Measurements from ENCODE around the gene ASS1. TPM values are rescaled to one million over a fixed set of nuclear protein-coding genes. Genes with fewer than 3 reads are reported as not detected.
"Not testable (repeated sequence)": the region's sequence is repeated elsewhere in the genome, so short reads cannot be mapped to it uniquely, and the experiment has no call there.

ASS1 gene
- total RNA-seq = 109 TPM

GRCh38 chr9:130444565-130445221 is at the start of gene ASS1:
ASS1 (plus strand) TSS chr9:130444961; CDS start chr9:130452229, 7,268 bp downstream.
- Histone ChIP-seq H3K27me3 (ENCODE audit: control insufficient read depth in 3 of 3, insufficient read depth in 3 of 3, low read length in 3 of 3) (no peaks in the 10 kb centered on the region), H3K36me3 (ENCODE audit: control insufficient read depth in 3 of 3, insufficient read depth in 3 of 3, low read length in 3 of 3) (no peaks in the 10 kb centered on the region), H3K9me3 (ENCODE audit: control insufficient read depth in 3 of 3, low read length in 3 of 3) (peaks cover 0 to 6% (median 0%) of the 10 kb centered on the region in 3 donors), H3K4me3 (ENCODE audit: low read length in 3 of 3) (peak within 1 kb of the TSS; percentile 69 to 73 (median 70)), H3K9ac (ENCODE audit: low read depth in 1 of 3, low read length in 3 of 3) (peak within 1 kb of the TSS; percentile 74 to 79 (median 77)), H3K27ac (ENCODE audit: low read depth, low read length) (peak within 1 kb of the TSS; percentile 77), H3K4me1 (ENCODE audit: control insufficient read depth in 3 of 3, insufficient read depth in 3 of 3, low read length in 3 of 3) (peaks cover 31 to 36% (median 33%) of the 10 kb centered on the region in 3 donors)

DNA sequence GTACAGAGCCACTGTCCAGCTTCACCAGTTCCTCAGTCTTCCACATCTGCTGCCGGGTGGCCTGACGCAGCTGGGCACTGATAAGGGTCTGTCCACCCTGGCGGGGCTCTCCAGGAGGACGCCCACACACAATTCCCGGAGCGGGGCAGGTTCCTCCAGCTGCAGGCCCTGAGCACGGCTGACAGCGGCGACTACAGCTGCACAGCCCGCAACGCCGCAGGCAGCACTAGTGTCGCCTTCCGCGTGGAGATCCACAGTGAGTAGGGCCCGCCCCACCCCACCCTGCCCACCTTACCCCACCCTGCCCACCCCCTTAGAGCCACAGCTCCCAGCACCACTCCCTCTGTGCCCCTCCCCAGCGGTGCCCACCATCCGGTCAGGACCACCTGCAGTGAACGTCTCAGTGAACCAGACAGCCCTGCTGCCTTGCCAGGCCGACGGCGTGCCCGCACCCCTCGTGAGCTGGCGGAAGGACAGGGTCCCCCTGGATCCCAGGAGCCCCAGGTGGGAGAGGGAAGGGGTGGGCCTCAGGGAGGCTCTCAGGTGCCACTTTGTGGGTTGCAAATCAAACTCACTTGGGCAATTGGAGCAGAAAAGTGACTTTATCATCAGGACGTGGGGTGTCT is 48.8 kb upstream of the ASS1 start:
- H3K27ac ChIP-seq (ENCODE audit: low read depth, low read length) = no peak overlapping the region
- H3K36me3 ChIP-seq (ENCODE audit: control insufficient read depth in 3 of 3, insufficient read depth in 3 of 3, low read length in 3 of 3) = peaks cover 0 to 9% (median 3%) of the 10 kb centered on the region in 3 donors
- no peak overlapping the region for H3K4me3 ChIP-seq (ENCODE audit: low read length in 3 of 3)
- peaks cover 0 to 7% (median 3%) of the 10 kb centered on the region in 3 donors for H3K27me3 ChIP-seq (ENCODE audit: control insufficient read depth in 3 of 3, insufficient read depth in 3 of 3, low read length in 3 of 3)
- no peaks in the 10 kb centered on the region for H3K4me1 ChIP-seq (ENCODE audit: control insufficient read depth in 3 of 3, insufficient read depth in 3 of 3, low read length in 3 of 3)
- no peak overlapping the region for H3K9ac ChIP-seq (ENCODE audit: low read depth in 1 of 3, low read length in 3 of 3)
- no peaks in the 10 kb centered on the region for H3K9me3 ChIP-seq (ENCODE audit: control insufficient read depth in 3 of 3, low read length in 3 of 3)

DNA sequence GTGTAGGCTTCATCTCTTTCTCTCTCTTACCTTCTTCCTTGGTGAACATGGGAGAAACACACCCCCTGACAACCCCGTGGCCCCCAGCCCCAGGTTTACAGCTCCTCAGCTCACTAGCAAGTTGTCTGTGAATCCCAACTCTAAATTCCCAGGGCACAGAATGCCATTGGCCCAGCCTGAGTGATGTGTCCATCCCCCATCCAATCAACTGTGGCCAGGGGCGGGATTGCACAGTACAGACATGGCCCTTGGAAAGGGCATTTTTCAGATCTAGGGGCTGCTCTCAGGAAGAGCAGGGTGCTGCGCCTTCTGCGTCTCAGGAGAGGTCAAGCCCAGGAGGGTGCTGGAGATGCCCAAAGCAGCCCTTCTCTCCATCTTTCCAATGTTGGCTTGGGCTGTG is 48.2 kb upstream of the ASS1 start:
- peaks cover 0 to 7% (median 3%) of the 10 kb centered on the region in 3 donors for H3K27me3 ChIP-seq (ENCODE audit: control insufficient read depth in 3 of 3, insufficient read depth in 3 of 3, low read length in 3 of 3)
- H3K9ac ChIP-seq (ENCODE audit: low read depth in 1 of 3, low read length in 3 of 3) = no peak overlapping the region
- H3K36me3 ChIP-seq (ENCODE audit: control insufficient read depth in 3 of 3, insufficient read depth in 3 of 3, low read length in 3 of 3) = peaks cover 0 to 9% (median 3%) of the 10 kb centered on the region in 3 donors
- no peak overlapping the region for H3K4me3 ChIP-seq (ENCODE audit: low read length in 3 of 3)
- no peak overlapping the region for H3K27ac ChIP-seq (ENCODE audit: low read depth, low read length)
- no peaks in the 10 kb centered on the region for H3K9me3 ChIP-seq (ENCODE audit: control insufficient read depth in 3 of 3, low read length in 3 of 3)
- H3K4me1 ChIP-seq (ENCODE audit: control insufficient read depth in 3 of 3, insufficient read depth in 3 of 3, low read length in 3 of 3) = no peaks in the 10 kb centered on the region

- Histone ChIP-seq H3K27me3 (ENCODE audit: control insufficient read depth in 3 of 3, insufficient read depth in 3 of 3, low read length in 3 of 3) (peaks cover 0 to 7% (median 3%) of the 10 kb centered on the region in 3 donors), H3K9me3 (ENCODE audit: control insufficient read depth in 3 of 3, low read length in 3 of 3) (no peaks in the 10 kb centered on the region), H3K4me3 (ENCODE audit: low read length in 3 of 3) (no peak overlapping the region), H3K4me1 (ENCODE audit: control insufficient read depth in 3 of 3, insufficient read depth in 3 of 3, low read length in 3 of 3) (no peaks in the 10 kb centered on the region), H3K36me3 (ENCODE audit: control insufficient read depth in 3 of 3, insufficient read depth in 3 of 3, low read length in 3 of 3) (peaks cover 0 to 9% (median 3%) of the 10 kb centered on the region in 3 donors), H3K9ac (ENCODE audit: low read depth in 1 of 3, low read length in 3 of 3) (no peak overlapping the region), H3K27ac (ENCODE audit: low read depth, low read length) (no peak overlapping the region)
These were observed 46.1 kb upstream of the ASS1 start for GRCh38 chr9:130398487-130399240.

GRCh38 chr9:130399768-130400167 is 45.0 kb upstream of the ASS1 start:
- peaks cover 0 to 10% (median 3%) of the 10 kb centered on the region in 3 donors for H3K36me3 ChIP-seq (ENCODE audit: control insufficient read depth in 3 of 3, insufficient read depth in 3 of 3, low read length in 3 of 3)
- H3K4me1 ChIP-seq (ENCODE audit: control insufficient read depth in 3 of 3, insufficient read depth in 3 of 3, low read length in 3 of 3) = no peaks in the 10 kb centered on the region
- no peaks in the 10 kb centered on the region for H3K9me3 ChIP-seq (ENCODE audit: control insufficient read depth in 3 of 3, low read length in 3 of 3)
- H3K9ac ChIP-seq (ENCODE audit: low read depth in 1 of 3, low read length in 3 of 3) = no peak overlapping the region
- H3K27ac ChIP-seq (ENCODE audit: low read depth, low read length) = no peak overlapping the region
- peaks cover under 1 to 7% (median 3%) of the 10 kb centered on the region in 3 donors for H3K27me3 ChIP-seq (ENCODE audit: control insufficient read depth in 3 of 3, insufficient read depth in 3 of 3, low read length in 3 of 3)
- H3K4me3 ChIP-seq (ENCODE audit: low read length in 3 of 3) = no peak overlapping the region

GRCh38 chr9:130400870-130401269 is 43.9 kb upstream of the ASS1 start:
- Histone ChIP-seq H3K4me3 (ENCODE audit: low read length in 3 of 3) (no peak overlapping the region), H3K9me3 (ENCODE audit: control insufficient read depth in 3 of 3, low read length in 3 of 3) (no peaks in the 10 kb centered on the region), H3K9ac (ENCODE audit: low read depth in 1 of 3, low read length in 3 of 3) (no peak overlapping the region), H3K36me3 (ENCODE audit: control insufficient read depth in 3 of 3, insufficient read depth in 3 of 3, low read length in 3 of 3) (peaks cover 0 to 10% (median 3%) of the 10 kb centered on the region in 3 donors), H3K4me1 (ENCODE audit: control insufficient read depth in 3 of 3, insufficient read depth in 3 of 3, low read length in 3 of 3) (no peaks in the 10 kb centered on the region), H3K27me3 (ENCODE audit: control insufficient read depth in 3 of 3, insufficient read depth in 3 of 3, low read length in 3 of 3) (peaks cover 3 to 7% (median 3%) of the 10 kb centered on the region in 3 donors), H3K27ac (ENCODE audit: low read depth, low read length) (no peak overlapping the region)

DNA sequence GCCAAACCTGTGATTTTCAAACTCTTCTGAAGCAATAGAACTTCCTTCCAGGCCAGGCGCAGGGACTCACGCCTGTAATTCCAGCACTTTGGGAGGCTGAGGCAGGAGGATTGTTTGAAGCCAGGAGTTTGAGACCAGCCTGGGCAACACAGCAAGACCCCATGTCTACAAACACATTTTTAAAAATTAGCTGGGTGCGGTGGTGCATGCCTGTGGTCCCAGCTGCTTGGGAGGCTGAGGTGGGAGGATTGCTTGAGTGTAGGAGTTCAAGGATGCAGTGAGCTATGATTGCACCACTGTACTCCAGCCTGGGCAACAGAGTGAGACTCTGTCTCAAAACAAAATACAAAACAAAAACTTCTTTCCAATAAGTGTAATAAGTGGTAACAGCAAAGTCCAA is 43.0 kb upstream of the ASS1 start:
- not testable (repeated sequence) for H3K27ac ChIP-seq (ENCODE audit: low read depth, low read length); H3K9ac ChIP-seq (ENCODE audit: low read depth in 1 of 3, low read length in 3 of 3); H3K4me3 ChIP-seq (ENCODE audit: low read length in 3 of 3); H3K36me3 ChIP-seq (ENCODE audit: control insufficient read depth in 3 of 3, insufficient read depth in 3 of 3, low read length in 3 of 3); H3K27me3 ChIP-seq (ENCODE audit: control insufficient read depth in 3 of 3, insufficient read depth in 3 of 3, low read length in 3 of 3); H3K9me3 ChIP-seq (ENCODE audit: control insufficient read depth in 3 of 3, low read length in 3 of 3); H3K4me1 ChIP-seq (ENCODE audit: control insufficient read depth in 3 of 3, insufficient read depth in 3 of 3, low read length in 3 of 3)

DNA sequence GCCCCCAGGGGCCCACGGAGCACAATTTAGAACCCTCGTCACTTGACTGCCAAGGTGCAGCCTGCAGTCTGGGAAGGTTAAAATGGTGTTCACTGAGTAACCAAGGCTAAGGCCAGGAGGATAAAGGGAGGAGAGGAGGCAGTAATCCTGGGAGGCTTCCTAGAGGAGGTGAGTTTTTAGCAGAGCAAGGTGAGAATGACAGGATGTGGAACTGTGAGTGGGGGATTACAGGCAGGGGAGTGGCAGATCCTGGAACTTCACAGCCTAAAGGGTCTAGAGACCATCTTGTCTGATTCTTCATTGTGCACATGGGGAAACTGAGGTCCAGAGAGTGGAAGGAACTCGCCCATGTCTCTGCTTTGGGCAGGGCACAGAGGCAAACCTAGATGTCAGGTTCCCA is 42.5 kb upstream of the ASS1 start:
- peaks cover 0 to 10% (median 3%) of the 10 kb centered on the region in 3 donors for H3K36me3 ChIP-seq (ENCODE audit: control insufficient read depth in 3 of 3, insufficient read depth in 3 of 3, low read length in 3 of 3)
- no peaks in the 10 kb centered on the region for H3K4me1 ChIP-seq (ENCODE audit: control insufficient read depth in 3 of 3, insufficient read depth in 3 of 3, low read length in 3 of 3)

GRCh38 chr9:130402645-130403440 is 41.9 kb upstream of the ASS1 start:
- H3K27ac ChIP-seq (ENCODE audit: low read depth, low read length) = no peak overlapping the region
- no peak overlapping the region for H3K9ac ChIP-seq (ENCODE audit: low read depth in 1 of 3, low read length in 3 of 3)
- no peaks in the 10 kb centered on the region for H3K9me3 ChIP-seq (ENCODE audit: control insufficient read depth in 3 of 3, low read length in 3 of 3)
- peaks cover 3 to 7% (median 3%) of the 10 kb centered on the region in 3 donors for H3K27me3 ChIP-seq (ENCODE audit: control insufficient read depth in 3 of 3, insufficient read depth in 3 of 3, low read length in 3 of 3)
- no peak overlapping the region for H3K4me3 ChIP-seq (ENCODE audit: low read length in 3 of 3)
- peaks cover 0 to 8% (median 3%) of the 10 kb centered on the region in 3 donors for H3K36me3 ChIP-seq (ENCODE audit: control insufficient read depth in 3 of 3, insufficient read depth in 3 of 3, low read length in 3 of 3)
- H3K4me1 ChIP-seq (ENCODE audit: control insufficient read depth in 3 of 3, insufficient read depth in 3 of 3, low read length in 3 of 3) = no peaks in the 10 kb centered on the region

More for the DNA sequence above, 42.5 kb upstream of the ASS1 start:
- Histone ChIP-seq H3K27ac (ENCODE audit: low read depth, low read length) (no peak overlapping the region), H3K9ac (ENCODE audit: low read depth in 1 of 3, low read length in 3 of 3) (no peak overlapping the region), H3K9me3 (ENCODE audit: control insufficient read depth in 3 of 3, low read length in 3 of 3) (no peaks in the 10 kb centered on the region), H3K4me3 (ENCODE audit: low read length in 3 of 3) (no peak overlapping the region), H3K27me3 (ENCODE audit: control insufficient read depth in 3 of 3, insufficient read depth in 3 of 3, low read length in 3 of 3) (peaks cover 3 to 7% (median 3%) of the 10 kb centered on the region in 3 donors)
